Left cardiac atrium (tissue), 4 donors: ENCODE measurements around the gene BIN1. TPM values are rescaled to one million over a fixed set of nuclear protein-coding genes. Genes with fewer than 3 reads are reported as not detected.

Experiments
- ATAC-seq, 2 donors: fragments of 200-7000 bp; cut with Tn5 transposase; one replicate each; pipeline ENCODE4 v1.9.1; 2020; ENCODE audit warnings: mild to moderate bottlenecking in 2 of 2, moderate library complexity in 2 of 2
- DNase-seq: peaks from one replicate; pipeline ENCODE4 v3.0.0-alpha.2; 2020
- intact Hi-C, 2 donors: fragments of 100-400 bp; cut with DNase I; formaldehyde crosslinking; loops; one replicate each; pipeline versions ENCODE4 v1.14.1 to v1.15.1; 2022 to 2023
- total RNA-seq, 2 donors: library from RNA; stranded (reverse); fragmentation: NEBNext Ultra II Directional; extraction: Animal tissue kit (Norgen Biotek cat#: 25700); gene quantifications; one replicate each; pipeline ENCODE4 v1.2.1, GENCODE V29; 2021
- donor health status: DM: no; HTN: yes; CAD: no.
- donor health status: DM: no; HTN: yes; CAD: no; lungs with severe emphysema.
- donor health status: DM: yes; HTN: yes; CAD: no.
- donor health status: Dilated cardiomyopathy.

Gene BIN1
- total RNA-seq, 2 donors from 2014 or later = 16.2 to 23.6 TPM

DNA sequence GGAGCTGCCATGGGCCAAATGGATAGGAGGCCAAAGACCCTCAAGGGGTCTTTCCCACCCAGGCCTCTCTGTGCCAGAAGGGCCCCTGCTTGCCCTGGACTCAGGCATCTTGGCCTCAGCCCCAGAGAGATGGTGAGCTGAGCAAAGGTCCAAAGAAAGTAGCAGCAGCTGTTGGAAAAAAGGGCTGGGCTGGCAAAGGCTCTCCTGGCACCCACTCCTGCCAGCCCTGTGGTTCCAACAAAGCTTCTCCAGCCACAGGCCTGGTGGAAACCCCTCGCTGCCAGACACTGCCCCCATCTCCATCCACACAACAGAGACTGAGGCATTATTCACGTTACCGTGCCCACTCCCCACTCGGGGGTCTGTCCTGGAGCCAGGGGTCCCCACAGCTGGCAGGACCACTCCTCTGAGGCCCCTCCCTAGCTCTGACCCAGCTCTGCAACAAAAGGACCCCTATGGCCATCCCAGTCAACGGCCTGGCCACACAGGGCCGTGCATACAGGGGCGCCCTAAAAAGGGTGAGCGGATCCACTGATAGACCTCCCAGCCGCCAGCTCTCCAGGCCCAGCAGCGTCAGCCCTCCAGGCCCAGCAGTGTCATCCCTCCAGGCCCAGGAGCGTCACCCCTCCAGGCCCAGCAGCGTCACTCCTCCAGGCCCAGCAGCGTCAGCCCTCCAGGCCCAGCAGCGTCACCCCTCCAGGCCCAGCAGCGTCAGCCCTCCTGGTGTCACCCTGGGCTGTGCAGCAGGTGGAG lies 10.1 kb downstream of the BIN1 start:
- intact Hi-C loops = no loop called here
- no peak for DNase-seq
- no peak for ATAC-seq

DNA sequence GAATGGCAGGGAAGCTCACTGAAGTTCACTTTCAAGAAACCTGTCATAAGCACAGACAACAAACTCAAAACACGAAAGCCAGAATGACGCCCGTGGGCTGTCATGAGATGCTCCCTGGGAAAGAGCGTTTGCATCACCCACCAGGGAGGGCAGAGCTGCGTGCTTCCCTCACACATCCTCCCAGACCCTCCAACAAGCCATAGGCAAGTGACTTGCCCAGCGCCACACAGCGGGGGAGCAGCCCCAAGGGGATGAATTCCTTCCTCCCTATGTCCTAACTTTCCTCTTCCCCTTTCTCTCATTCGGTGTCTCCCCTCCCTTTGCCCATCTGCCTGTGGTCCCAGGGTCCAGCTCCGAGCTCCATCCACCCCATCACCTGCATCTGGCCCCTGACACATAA lies 10.7 kb downstream of the BIN1 start:
- no peak for DNase-seq
- intact Hi-C loops = no loop called here
- ATAC-seq = no peak

- no peak for DNase-seq
- ATAC-seq = no peak
- intact Hi-C loops = no loop called here
Observed at GRCh38 chr2:127095784-127096183, 11.2 kb downstream of the BIN1 start.

- intact Hi-C loops = no loop called here
- DNase-seq (no peak), ATAC-seq (no peak)
Observed at GRCh38 chr2:127095367-127095641, 11.7 kb downstream of the BIN1 start.

- ATAC-seq (peak; percentile 37 to 63), DNase-seq (peak; percentile 57)
- intact Hi-C loops = no loop called here
Observed at GRCh38 chr2:127094509-127095366, 12.2 kb downstream of the BIN1 start.

DNA sequence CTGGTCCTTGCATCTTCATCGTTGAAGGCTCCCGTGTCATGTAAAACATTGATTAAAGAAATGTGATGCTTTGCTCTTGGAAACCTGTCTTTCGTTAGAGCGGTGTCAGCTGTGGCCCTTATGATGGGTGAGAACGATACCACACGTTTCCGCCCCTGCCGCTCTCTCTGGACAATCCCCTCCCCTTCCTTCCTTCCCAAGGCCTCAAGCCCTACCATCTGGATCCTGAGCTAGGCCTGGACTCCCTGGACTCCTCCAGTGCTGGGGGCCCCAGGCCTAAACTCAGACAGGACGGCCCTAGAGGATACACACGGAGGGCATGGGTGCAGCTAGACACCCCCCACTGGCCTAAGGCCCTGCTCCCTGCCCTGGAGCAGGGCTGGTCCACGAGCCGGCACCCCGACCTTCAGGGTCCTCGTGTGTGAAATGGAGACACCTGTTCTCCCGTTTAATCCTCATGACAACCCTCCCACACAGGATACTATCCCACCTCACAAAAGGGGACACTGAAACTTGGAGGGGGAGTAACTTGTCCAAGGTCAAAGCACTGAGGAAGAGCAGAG lies 13.2 kb downstream of the BIN1 start:
- intact Hi-C loops = no loop called here
- no peak for ATAC-seq
- no peak for DNase-seq

GRCh38 chr2:127092901-127093516 lies 13.9 kb downstream of the BIN1 start:
- intact Hi-C loops = no loop called here
- no peak for DNase-seq
- ATAC-seq = no peak

DNA sequence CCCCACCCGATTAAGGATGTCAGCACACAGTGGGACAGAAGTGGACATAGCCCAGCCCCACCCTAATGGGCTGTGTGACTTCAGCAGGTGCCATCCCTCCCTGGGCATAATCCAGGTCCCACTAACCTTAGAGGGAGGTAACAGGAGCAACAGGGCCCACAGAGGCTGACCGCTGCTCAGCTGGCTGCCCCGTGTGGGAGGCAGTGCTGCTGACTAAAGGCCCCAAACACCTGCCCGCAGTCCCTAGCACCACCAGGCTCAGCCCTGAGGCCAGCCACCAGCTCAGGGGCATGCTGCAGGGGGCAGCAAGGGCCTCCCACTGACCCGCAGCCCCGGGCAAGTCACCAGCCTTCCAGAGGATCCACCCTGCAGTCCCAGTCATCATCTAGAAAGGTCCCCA lies 14.6 kb downstream of the BIN1 start:
- intact Hi-C loops = no loop called here
- no peak for ATAC-seq
- DNase-seq = no peak

- intact Hi-C loops = no loop called here
- DNase-seq = no peak
- ATAC-seq = no peak
Observed at GRCh38 chr2:127091886-127092285, 15.1 kb downstream of the BIN1 start.

DNA sequence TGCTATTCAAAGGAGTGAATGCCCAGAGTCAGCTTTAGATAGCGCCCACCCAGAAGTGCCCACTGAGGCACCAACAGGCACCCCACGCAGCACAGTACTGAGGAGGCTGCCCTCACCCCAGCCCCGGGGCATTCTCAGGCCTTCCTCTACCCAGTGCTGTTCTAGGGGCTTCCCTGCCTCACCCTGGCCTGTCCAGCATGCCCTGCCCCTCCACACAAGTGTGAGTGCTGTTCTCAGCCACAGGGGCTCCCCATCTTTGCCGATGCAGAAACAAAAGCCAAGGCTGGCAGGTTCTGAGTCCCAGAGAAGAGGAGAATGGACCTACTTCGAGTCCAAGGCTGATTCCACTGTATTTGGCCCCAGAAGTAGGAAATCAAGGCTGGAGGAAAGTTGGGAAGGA lies 15.8 kb downstream of the BIN1 start:
- DNase-seq (no peak), ATAC-seq (no peak)
- intact Hi-C loops = no loop called here

DNA sequence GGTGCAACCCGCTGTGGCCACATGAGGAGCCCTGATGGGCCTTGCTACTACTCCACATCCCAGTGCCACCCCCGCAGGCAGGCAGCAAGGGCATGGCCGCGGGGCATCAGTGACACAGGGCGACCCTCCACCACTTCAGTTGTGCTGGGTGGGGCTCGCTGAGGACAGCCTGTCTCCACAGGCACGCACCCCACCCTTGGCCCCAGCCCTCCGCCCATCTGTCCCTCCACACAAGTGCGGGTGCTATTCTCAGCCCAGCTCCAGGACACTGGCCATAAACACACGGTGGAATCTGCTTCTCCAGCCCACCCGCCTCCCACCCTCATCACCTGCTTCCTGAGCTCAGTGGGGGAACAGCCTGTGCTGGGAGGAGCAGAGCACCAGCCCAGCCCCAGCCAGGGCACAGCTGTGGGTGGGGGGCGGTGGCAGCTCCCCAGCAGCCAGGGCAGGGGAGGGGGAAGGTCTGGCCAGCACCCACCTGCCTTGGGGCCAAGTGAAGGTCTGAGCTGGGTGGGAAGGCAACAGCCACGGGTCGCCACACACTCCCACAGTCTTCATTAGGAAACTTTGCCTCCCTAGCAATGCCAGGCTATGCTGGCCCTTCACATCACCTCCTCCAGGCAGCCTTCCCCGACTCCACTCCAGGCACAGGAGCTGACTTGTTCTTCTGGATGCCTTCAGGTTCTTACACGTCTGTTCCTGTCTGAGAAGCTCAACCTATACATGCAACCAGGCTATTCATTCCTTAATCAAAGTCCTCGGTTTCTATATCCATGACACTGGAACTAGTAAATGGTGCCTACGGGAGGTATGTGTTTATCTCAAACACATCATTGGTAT lies 16.5 kb downstream of the BIN1 start:
- intact Hi-C loops = no loop called here
- ATAC-seq (no peak), DNase-seq (no peak)

DNA sequence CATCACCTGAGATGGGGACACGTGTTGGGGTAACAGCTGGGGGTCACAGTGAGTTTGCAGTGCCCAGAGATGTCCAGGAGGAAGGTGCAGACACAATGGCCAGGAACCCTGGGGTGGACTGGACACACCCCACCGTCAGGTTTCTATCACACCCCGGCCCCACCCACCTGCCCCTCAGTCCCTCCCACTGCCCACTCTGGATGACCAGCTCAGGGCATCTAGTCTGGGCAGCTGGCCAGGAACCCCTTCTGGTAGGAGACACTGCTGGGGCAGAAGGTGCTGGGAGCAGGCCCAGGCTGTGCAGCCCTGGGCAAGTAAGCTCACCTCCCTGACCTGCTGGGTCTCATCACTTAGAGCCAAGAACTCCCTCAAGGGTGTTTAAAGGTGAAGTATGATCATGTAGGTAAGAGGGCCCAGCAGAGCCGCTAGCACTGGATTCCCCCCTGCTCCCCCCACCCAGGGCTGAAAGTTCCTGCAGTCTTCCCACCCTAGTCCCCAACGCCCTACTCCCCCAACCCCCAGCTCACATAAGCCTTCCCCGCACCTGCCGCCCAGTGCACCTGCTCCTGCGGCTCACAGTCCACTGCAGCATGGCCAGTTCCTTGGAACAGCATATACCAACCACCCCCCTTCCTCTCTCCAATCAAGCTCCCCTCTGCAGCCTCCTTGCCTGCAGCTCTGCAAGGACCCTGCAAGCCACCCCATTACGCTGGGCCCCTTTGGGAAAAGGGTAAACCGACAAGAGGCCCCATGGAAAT lies 17.3 kb downstream of the BIN1 start:
- ATAC-seq (no peak), DNase-seq (no peak)
- intact Hi-C loops = no loop called here

- intact Hi-C loops = no loop called here
- DNase-seq (no peak), ATAC-seq (no peak)
Observed at GRCh38 chr2:127088706-127089105, 18.2 kb downstream of the BIN1 start.

DNA sequence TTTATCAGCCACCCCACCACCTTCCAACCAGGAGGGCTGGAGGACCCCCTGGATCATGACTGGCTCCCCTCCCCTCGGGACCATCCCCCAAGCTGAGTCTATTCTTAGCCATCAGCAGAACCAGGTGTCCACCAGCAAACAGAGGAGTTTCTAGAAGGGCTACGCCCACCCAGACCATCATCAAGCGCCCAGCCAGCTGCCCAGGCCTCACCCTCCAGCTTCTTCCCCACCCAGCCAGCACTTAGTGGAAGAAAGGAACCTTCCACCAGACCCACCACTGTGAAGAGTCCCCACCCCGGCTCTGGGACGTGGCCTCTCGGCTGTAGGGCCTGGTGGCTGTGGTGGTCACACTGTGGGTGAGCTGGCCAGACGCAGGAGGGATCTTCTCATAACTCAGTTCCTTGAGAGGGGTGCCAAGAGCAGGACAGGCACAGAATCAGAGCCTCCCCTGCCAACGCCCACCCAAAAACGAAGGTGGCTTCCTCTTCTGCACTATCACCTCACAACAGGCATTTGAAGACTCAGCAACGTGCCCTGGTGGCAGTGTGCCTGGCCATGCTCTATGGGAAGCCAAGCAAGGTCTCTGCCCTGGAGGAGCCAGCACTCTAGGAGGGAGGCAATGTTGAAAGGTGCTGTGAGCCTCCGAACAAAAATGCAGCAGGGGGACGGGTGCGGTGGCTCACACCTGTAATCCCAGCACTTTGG lies 19.0 kb downstream of the BIN1 start:
- intact Hi-C loops = no loop called here
- DNase-seq (no peak), ATAC-seq (no peak)

DNA sequence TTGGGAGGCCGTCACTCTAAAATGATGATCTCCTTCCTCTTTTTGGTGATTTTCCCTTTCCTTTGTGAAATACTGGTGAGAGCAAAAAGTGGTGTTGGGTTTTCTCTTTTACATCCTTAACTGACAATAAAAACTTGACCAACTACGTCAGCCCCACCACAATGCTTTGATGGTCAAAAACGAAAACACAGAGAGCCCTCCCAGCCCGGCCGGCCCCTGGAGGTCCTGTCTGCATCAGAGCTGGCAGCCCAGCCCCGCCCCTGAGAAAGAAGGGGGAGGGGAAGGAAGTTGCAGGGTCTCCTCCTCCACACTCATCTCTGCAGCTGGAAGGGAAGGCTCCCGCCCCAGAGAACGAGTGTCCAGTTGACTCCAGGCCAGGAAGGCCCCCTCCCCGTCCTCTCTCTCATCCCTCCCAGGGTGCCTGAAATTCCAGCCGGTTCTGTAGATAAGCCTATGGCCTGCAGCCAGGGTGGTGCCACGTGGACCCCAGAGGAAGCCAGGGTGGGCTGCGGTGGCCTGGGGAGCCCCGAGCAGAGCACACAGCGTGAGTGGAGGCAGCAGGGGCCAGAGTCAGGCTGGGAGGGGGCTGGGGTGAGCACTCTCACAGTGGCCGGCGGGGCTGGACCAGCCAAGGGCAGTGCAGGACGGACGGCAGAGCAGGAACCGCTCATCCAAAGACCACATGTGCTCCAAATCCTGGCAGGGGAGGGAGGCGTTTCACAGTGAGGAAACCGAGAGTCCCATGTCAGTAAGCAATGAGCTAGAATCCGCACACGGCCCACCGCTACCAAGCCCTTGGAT lies 19.8 kb downstream of the BIN1 start:
- DNase-seq = peak; percentile 88
- intact Hi-C loops = no loop called here
- ATAC-seq = peak; percentile 59 to 63

DNA sequence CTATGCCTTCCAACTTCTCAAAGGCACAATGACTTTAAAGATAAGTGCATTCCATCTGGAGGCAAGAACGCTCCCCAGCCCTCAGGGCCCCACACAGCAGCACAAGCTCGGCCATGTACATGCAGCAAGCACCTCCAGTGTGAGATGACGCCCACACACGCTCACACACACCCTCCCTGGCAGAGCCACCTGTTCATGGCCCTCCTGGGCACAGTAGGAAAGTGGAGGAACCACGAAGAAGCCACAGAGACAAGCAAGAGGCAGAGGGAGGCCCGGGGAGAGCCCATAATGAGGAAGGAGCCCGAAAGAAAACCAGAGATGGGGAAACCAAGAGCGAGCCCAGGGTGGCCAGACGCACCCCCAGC lies 21.7 kb downstream of the BIN1 start:
- no peak for DNase-seq
- intact Hi-C loops = no loop called here
- no peak for ATAC-seq

DNA sequence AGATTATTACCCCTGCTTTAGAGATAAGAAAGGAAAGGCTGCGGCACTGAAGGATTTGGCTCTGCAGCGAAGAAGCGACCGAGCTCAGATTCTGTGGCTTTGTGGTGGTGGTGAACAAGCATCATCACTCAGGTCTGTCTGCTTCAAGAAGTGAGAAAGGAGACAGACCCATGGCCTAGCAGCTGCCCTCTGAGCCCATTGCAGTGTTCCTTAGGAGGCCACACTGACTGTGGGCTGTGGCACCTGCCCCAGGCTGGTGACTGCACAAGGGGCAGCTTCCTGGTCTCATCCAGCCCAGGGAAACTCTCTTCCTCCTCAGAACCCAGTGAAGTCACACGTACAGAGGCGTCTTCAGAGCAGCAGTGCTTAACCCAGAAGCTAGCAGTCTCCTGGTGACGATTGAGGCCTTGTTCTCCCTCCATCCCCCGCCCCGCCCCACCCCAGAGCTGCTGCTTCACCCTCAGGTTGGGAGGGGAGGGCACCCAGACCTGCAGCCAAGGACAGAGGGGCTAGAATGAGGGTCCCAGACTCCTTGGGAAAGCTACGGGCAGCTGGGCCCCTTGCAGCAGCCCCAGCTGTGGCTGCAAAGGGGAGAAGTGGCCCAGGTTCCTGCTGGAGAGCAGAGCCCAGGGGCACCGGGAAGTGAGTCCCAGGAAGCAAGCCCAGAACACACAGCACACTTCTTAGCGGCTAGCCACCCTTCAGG lies 22.2 kb downstream of the BIN1 start:
- intact Hi-C loops = no loop called here
- ATAC-seq (no peak), DNase-seq (no peak)
